ENCODE measurements around the gene ANKRD36.
"Not testable (repeated sequence)": the region's sequence is repeated elsewhere in the genome, so short reads cannot be mapped to it uniquely, and the experiment has no call there.

DNA sequence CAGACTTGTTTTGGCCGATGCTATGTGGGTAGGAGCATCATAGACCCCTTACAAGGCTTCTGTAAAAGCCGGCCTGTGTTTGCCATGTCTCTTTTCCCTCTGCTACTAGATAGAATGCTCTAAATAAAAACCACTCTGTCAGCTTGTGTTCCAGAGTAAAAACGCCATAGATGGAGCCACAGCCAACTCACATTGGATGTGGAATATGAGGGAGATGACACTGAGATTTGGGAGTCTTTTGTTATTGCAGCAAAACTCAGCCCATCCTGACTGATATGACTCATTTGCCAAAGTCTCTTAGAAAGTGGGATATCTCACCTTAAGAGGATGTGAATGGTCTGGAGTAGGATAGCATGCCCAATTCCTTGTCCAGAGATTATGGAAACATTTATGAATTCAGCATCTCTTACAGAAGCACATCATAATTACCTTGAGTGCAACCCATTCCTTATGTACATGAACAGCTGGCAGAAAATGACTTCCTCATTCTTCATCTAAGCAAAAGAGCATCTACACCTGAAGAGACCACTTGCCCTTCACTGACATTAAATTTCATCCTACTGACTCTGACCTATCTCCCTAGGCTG lies 14.1 kb upstream of the ANKRD36 start:
- TF ChIP-seq RFX5 (IDR thresholded peaks at IDR 0.05; ENCODE audit: low read depth, low read length); CHD4 (IDR thresholded peaks at IDR 0.05); ZNF274 (IDR thresholded peaks at IDR 0.05; ENCODE audit: insufficient read depth, insufficient read length); POLR2AphosphoS5 (IDR thresholded peaks at IDR 0.05; ENCODE audit: low read length); ZZZ3 (IDR thresholded peaks at IDR 0.05; ENCODE audit: control insufficient read depth, insufficient read length, low read depth); EZH2 (IDR thresholded peaks at IDR 0.05; ENCODE audit: borderline replicate concordance, control insufficient read depth, low read depth, low read length); CBX5 (IDR thresholded peaks at IDR 0.05; ENCODE audit: low read depth); BHLHE40 (IDR thresholded peaks at IDR 0.05; ENCODE audit: borderline replicate concordance in 1 of 2, low read depth in 2 of 2, low read length in 1 of 2); JUND (IDR thresholded peaks at IDR 0.05; ENCODE audit: low read depth, low read length); NFYB (IDR thresholded peaks at IDR 0.05; ENCODE audit: insufficient read depth, low read depth, low read length); BMI1 (IDR thresholded peaks at IDR 0.05; ENCODE audit: borderline replicate concordance): not testable (repeated sequence)
- TF ChIP-seq, protein P1, sequence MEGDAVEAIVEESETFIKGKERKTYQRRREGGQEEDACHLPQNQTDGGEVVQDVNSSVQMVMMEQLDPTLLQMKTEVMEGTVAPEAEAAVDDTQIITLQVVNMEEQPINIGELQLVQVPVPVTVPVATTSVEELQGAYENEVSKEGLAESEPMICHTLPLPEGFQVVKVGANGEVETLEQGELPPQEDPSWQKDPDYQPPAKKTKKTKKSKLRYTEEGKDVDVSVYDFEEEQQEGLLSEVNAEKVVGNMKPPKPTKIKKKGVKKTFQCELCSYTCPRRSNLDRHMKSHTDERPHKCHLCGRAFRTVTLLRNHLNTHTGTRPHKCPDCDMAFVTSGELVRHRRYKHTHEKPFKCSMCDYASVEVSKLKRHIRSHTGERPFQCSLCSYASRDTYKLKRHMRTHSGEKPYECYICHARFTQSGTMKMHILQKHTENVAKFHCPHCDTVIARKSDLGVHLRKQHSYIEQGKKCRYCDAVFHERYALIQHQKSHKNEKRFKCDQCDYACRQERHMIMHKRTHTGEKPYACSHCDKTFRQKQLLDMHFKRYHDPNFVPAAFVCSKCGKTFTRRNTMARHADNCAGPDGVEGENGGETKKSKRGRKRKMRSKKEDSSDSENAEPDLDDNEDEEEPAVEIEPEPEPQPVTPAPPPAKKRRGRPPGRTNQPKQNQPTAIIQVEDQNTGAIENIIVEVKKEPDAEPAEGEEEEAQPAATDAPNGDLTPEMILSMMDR (IDR thresholded peaks at IDR 0.05 in 2 of 3, conservative IDR thresholded peaks at IDR 0.05 in 1 of 3; ENCODE audit: control insufficient read depth in 2 of 3, extremely low read depth in 1 of 3, insufficient read depth in 1 of 3, low read depth in 3 of 3, low read length in 3 of 3): not testable (repeated sequence)
